ENCODE data around the gene COX18.
A peak's percentile ranks its signal among the peaks of the same experiment; 100 is the strongest.

Gene COX18

GRCh38 chr4:73092868-73093267 is 23.4 kb upstream of the COX18 start:
- FAIRE-seq (no peak), DNase-seq (ENCODE audit: insufficient read length, low spot score) (no peak)
- TF ChIP-seq CTCF (IDR thresholded peaks at IDR 0.05; ENCODE audit: insufficient read depth, missing control alignments), result no peak

GRCh38 chr4:73090738-73091137 is 21.2 kb upstream of the COX18 start:
- TF ChIP-seq CTCF (IDR thresholded peaks at IDR 0.05; ENCODE audit: insufficient read depth, missing control alignments), result no peak
- no peak for DNase-seq (ENCODE audit: insufficient read length, low spot score)
- FAIRE-seq, result no peak

DNA sequence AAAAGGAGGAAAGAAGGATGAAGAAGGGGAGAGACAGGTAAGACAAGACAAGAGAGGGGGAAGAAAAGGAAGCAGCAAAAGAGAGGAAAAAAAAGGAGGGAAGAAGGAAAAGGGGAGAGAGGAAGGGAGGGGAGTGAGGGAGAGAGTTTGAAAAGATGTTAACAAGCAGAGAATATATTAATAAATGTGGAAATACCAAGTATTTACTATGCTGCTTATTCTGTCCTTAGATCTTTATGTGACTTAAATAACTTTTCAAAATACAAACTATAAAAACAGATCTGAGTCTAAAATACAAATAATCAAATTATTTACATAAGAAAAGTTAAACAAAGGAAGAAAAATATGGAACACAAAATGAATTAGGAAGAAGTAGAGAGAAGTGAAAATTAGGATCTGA is 18.4 kb upstream of the COX18 start:
- DNase-seq (ENCODE audit: insufficient read length, low spot score) (no peak), FAIRE-seq (no peak)
- no peak for TF ChIP-seq CTCF (IDR thresholded peaks at IDR 0.05; ENCODE audit: insufficient read depth, missing control alignments)

DNA sequence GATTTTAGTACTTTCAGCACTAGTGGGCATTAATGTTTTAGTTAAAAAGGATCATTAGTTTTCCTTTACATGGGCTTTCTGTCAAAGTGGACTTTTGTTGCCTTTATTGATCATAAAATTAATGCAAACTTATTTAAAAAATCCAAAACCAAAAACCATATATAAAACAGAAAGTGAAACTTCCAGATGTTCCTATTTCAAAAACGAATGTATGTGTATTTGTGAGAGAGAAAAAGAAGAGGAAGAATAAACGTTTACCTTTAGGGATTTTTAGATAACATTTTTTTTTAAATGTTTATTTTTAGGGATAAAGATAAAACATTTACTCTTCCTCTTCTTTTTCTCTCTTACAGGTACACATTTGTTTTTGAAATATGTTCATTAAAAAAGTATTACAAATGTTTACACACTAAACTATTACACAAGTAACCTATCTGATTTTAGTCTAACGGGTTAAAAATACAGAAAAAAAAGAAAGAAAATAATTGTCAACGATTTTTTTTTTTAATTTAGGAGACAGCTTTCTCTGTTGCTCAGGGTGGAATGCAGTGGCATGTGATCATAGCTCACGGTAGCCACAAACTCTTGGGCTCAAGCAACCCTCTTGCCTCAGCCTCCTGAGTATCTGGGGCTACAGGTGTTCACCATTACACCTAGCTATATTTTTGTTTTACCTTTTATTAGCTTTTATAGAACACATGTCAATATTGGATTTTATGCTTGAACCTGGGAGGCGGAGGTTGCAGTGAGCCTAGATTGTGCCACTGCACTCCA is 16.8 kb upstream of the COX18 start:
- DNase-seq (ENCODE audit: insufficient read length, low spot score), result no peak
- FAIRE-seq, result no peak
- TF ChIP-seq CTCF (IDR thresholded peaks at IDR 0.05; ENCODE audit: insufficient read depth, missing control alignments), result no peak

DNA sequence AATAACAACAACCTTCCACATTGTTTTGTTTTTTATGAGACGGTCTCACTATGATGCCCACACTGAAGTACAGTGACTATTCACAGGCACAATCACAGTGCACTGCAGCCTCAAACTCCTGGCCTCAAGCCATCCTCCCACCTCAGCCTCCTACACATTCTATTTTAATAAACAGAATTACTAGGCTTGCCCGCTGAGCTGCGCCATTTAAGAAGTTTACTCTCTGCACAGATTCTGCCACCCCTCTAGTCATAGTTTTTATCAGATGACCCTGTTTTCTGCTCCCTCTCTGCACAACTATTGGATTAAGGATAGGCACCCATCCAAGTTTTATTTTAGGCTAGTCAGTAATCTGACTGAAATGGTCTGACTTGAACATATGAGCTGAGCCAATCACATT is 11.3 kb upstream of the COX18 start:
- DNase-seq (ENCODE audit: insufficient read length, low spot score), result no peak
- no peak for FAIRE-seq
- no peak for TF ChIP-seq CTCF (IDR thresholded peaks at IDR 0.05; ENCODE audit: insufficient read depth, missing control alignments)

DNA sequence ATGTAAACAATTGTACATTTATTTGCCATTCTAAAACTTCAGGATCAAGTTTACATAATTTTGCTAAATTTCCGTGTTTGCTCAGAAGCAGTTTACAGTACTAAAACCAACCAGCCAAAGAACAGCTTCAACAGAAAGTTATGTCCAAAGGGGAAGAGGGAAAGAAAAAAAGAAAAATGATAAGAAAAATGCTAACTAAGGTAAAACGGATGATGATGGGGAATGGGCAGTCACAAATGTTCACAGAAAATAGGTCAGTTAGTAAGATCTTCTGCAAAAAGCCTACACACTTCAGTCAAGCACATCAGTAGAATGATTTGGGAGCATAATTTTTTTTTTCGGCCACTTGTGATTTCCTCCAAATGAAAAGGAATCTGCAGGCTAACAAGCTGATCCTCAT is 6.3 kb upstream of the COX18 start:
- FAIRE-seq, result no peak
- no peak for TF ChIP-seq CTCF (IDR thresholded peaks at IDR 0.05; ENCODE audit: insufficient read depth, missing control alignments)
- DNase-seq (ENCODE audit: insufficient read length, low spot score), result no peak

GRCh38 chr4:73070074-73070390 is 516 bp upstream of the COX18 start:
- TF ChIP-seq CTCF (IDR thresholded peaks at IDR 0.05; ENCODE audit: insufficient read depth, missing control alignments), result no peak
- FAIRE-seq, result peak; percentile 53
- DNase-seq (ENCODE audit: insufficient read length, low spot score), result no peak

All from D721Med (cell line).